Measurements from ENCODE around the gene PRUNE2. TPM values are rescaled to one million over a fixed set of nuclear protein-coding genes. Genes with fewer than 3 reads are reported as not detected.

Gene PRUNE2
- total and polyA plus RNA-seq, 9 of the 15 experiments (the other 6 are each of a cell fraction or from before 2014, with no cell fraction given) = 0.05 to 0.45 (median 0.18) TPM; not detected in 1

GRCh38 chr9:76667521-76667957, 238.4 kb downstream of the PRUNE2 start (continued):
- no peak for TF ChIP-seq PBX2 (CRISPR knock-in tag; IDR thresholded peaks at IDR 0.05; ENCODE audit: low read depth)
- TF ChIP-seq PBX2 (tag; conservative IDR thresholded peaks at IDR 0.05; ENCODE audit: low read depth) = no peak
- TF ChIP-seq CBFB (CRISPR knock-in tag; IDR thresholded peaks at IDR 0.05) = no peak
- TF ChIP-seq GABPB1 (CRISPR knock-in tag; IDR thresholded peaks at IDR 0.05) = no peak
- no peak for TF ChIP-seq ETS1 (conservative IDR thresholded peaks at IDR 0.05; ENCODE audit: control insufficient read depth, low read depth, low read length)
- no peak for TF ChIP-seq ZNF551 (CRISPR knock-in tag; IDR thresholded peaks at IDR 0.05)
- TF ChIP-seq NCOA2 (IDR thresholded peaks at IDR 0.05; ENCODE audit: partially characterized antibody in 2 of 2) = no peak
- no peak for TF ChIP-seq SETDB1 (IDR thresholded peaks at IDR 0.05; ENCODE audit: low read length)
- peak; percentile 83 for TF ChIP-seq ZNF134 (CRISPR knock-in tag; conservative IDR thresholded peaks at IDR 0.05)
- TF ChIP-seq ZNF76 (CRISPR knock-in tag; IDR thresholded peaks at IDR 0.05; ENCODE audit: borderline replicate concordance) = no peak
- no peak for TF ChIP-seq SIRT6 (IDR thresholded peaks at IDR 0.05; ENCODE audit: low read depth, low read length)
- TF ChIP-seq PYGO2 (tag; IDR thresholded peaks at IDR 0.05) = no peak
- TF ChIP-seq ZNF239 (CRISPR knock-in tag; IDR thresholded peaks at IDR 0.05) = no peak
- no peak for TF ChIP-seq POLR2AphosphoS2 (IDR thresholded peaks at IDR 0.05; ENCODE audit: low read length)
- TF ChIP-seq SUPT5H (IDR thresholded peaks at IDR 0.05) = no peak
- TF ChIP-seq ZNF263 (CRISPR knock-in tag; IDR thresholded peaks at IDR 0.05; ENCODE audit: borderline replicate concordance) = no peak
- TF ChIP-seq ELF4 (CRISPR knock-in tag; IDR thresholded peaks at IDR 0.05) = no peak
- no peak for TF ChIP-seq XRCC5 (IDR thresholded peaks at IDR 0.05; ENCODE audit: low read depth, low read length)
- TF ChIP-seq ZFP91 (CRISPR knock-in tag; IDR thresholded peaks at IDR 0.05) = no peak
- no peak for TF ChIP-seq NR4A1 (CRISPR knock-in tag; IDR thresholded peaks at IDR 0.05)
- no peak for TF ChIP-seq NR4A1 (tag; IDR thresholded peaks at IDR 0.05)
- TF ChIP-seq EHMT2 (IDR thresholded peaks at IDR 0.05) = no peak
- no peak for TF ChIP-seq THRB (CRISPR knock-in tag; conservative IDR thresholded peaks at IDR 0.05)
- no peak for TF ChIP-seq CSDE1 (IDR thresholded peaks at IDR 0.05)

Data from K562 (cell line).